MCF 10A (cell line): ENCODE data around the gene CDC42EP2. TPM values are rescaled to one million over a fixed set of nuclear protein-coding genes. Genes with fewer than 3 reads are reported as not detected.

Experiments used
- BruUV-seq: library from RNA; stranded (reverse); fragments of 400-500 nt; replicated peaks from 2 replicates; lab custom pipeline; 2021; lab: Mats Ljungman, UMichigan
- CTCF ChIA-PET: fragments of 300-600 bp; sonication (Branson Sonifier 250); formaldehyde crosslinking; extraction: SDS; loops from one replicate; lab custom pipeline; 2021; ENCODE audit warnings: antibody characterized with exemption, inconsistent platforms; lab: Yijun Ruan, JAX
- POLR2A ChIA-PET: fragments of 300-600, 350-650 bp; sonication (Branson Sonifier 250); formaldehyde crosslinking; extraction: SDS; loops from one replicate; lab custom pipeline; 2020; ENCODE audit warnings: antibody characterized with exemption, inconsistent platforms; lab: Yijun Ruan, JAX
- DNase-seq: peaks from one replicate; pipeline ENCODE4 v3.0.0-alpha.2; 2018; ENCODE audit not compliant: unreplicated experiment
- H3K27ac Mint-ChIP-seq: one replicate; pipeline ENCODE4 v1.8.0; 2022; ENCODE audit warnings: mild to moderate bottlenecking, low read depth, mixed read lengths; ENCODE audit not compliant: unreplicated experiment
- H3K27me3 Mint-ChIP-seq: one replicate; pipeline ENCODE4 v1.8.0; 2022; ENCODE audit warnings: mixed read lengths; ENCODE audit not compliant: insufficient read depth, unreplicated experiment
- H3K36me3 Mint-ChIP-seq: one replicate; pipeline ENCODE4 v1.8.0; 2022; ENCODE audit warnings: mild to moderate bottlenecking, moderate library complexity, mixed read lengths; ENCODE audit not compliant: insufficient read depth, unreplicated experiment
- H3K4me1 Mint-ChIP-seq: one replicate; pipeline ENCODE4 v1.8.0; 2022; ENCODE audit warnings: mixed read lengths; ENCODE audit not compliant: insufficient read depth, unreplicated experiment
- H3K4me3 Mint-ChIP-seq: one replicate; pipeline ENCODE4 v1.8.0; 2022; ENCODE audit warnings: mild to moderate bottlenecking, moderate library complexity, mixed read lengths; ENCODE audit not compliant: unreplicated experiment
- H3K9me3 Mint-ChIP-seq: one replicate; pipeline ENCODE4 v1.8.0; 2022; ENCODE audit warnings: mixed read lengths; ENCODE audit not compliant: unreplicated experiment
- intact Hi-C: fragments of 100-400 bp; cut with micrococcal nuclease; formaldehyde crosslinking; loops from 2 replicates; pipeline ENCODE4 v1.14.1; 2022
- total RNA-seq: library from RNA; stranded (reverse); gene quantifications from 2 replicates; pipeline ENCODE4 v1.2.3, GENCODE V29; 2022
- TF ChIP-seq, protein P1 (sequence below): fragments of 200-600 bp; IDR thresholded peaks from one replicate; pipeline ENCODE4 v1.8.0; 2022; ENCODE audit warnings: antibody characterized with exemption, mild to moderate bottlenecking; ENCODE audit not compliant: unreplicated experiment

The CDC42EP2 gene
- total RNA-seq, 1 experiment from 2014 or later, result 24.5 TPM

- H3K4me1 Mint-ChIP-seq, result peaks cover 22% of the 10 kb centered on the region
- H3K9me3 Mint-ChIP-seq, result no peaks in the 10 kb centered on the region
- peaks cover 4% of the 10 kb centered on the region for H3K36me3 Mint-ChIP-seq
- DNase-seq, result no peak
- ChIA-PET CTCF (interaction anchor here (1.2 to 2.5 kb wide), 3 partner anchors 12 to 28 kb away, joined by 5 to 11 read pairs (median 9); no protein-coding TSS in a partner anchor), POLR2A (interaction anchor here (0.7 kb wide), 1 partner anchor 8 kb away, joined by 3 read pairs; no protein-coding TSS in a partner anchor)
- TF ChIP-seq, protein P1, sequence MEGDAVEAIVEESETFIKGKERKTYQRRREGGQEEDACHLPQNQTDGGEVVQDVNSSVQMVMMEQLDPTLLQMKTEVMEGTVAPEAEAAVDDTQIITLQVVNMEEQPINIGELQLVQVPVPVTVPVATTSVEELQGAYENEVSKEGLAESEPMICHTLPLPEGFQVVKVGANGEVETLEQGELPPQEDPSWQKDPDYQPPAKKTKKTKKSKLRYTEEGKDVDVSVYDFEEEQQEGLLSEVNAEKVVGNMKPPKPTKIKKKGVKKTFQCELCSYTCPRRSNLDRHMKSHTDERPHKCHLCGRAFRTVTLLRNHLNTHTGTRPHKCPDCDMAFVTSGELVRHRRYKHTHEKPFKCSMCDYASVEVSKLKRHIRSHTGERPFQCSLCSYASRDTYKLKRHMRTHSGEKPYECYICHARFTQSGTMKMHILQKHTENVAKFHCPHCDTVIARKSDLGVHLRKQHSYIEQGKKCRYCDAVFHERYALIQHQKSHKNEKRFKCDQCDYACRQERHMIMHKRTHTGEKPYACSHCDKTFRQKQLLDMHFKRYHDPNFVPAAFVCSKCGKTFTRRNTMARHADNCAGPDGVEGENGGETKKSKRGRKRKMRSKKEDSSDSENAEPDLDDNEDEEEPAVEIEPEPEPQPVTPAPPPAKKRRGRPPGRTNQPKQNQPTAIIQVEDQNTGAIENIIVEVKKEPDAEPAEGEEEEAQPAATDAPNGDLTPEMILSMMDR, result no peak
- intact Hi-C loops, result no loop called here
- no TSS peak for BruUV-seq
- H3K4me3 Mint-ChIP-seq, result no peak overlapping the region
- no peaks in the 10 kb centered on the region for H3K27me3 Mint-ChIP-seq
- no peak overlapping the region for H3K27ac Mint-ChIP-seq
Measured at GRCh38 chr11:65303555-65303954, 11.1 kb upstream of the CDC42EP2 start.

- BruUV-seq, result no TSS peak
- Mint-ChIP-seq H3K4me3 (no peak overlapping the region), H3K27me3 (no peaks in the 10 kb centered on the region), H3K27ac (no peak overlapping the region), H3K4me1 (peaks cover 22% of the 10 kb centered on the region), H3K9me3 (no peaks in the 10 kb centered on the region), H3K36me3 (no peaks in the 10 kb centered on the region)
- CTCF ChIA-PET, result interaction anchor here (0.6 to 2.5 kb wide), 3 partner anchors 11 to 29 kb away, joined by 4 to 11 read pairs (median 5); no protein-coding TSS in a partner anchor
- TF ChIP-seq, protein P1, result no peak
- intact Hi-C loops, result no loop called here
- DNase-seq, result no peak
- POLR2A ChIA-PET, result no interaction called here
Measured at GRCh38 chr11:65304110-65304509, 10.6 kb upstream of the CDC42EP2 start.

- TF ChIP-seq, protein P1, result no peak
- POLR2A ChIA-PET, result no interaction called here
- no peak for DNase-seq
Measured at GRCh38 chr11:65304613-65305012, 10.1 kb upstream of the CDC42EP2 start.

DNA sequence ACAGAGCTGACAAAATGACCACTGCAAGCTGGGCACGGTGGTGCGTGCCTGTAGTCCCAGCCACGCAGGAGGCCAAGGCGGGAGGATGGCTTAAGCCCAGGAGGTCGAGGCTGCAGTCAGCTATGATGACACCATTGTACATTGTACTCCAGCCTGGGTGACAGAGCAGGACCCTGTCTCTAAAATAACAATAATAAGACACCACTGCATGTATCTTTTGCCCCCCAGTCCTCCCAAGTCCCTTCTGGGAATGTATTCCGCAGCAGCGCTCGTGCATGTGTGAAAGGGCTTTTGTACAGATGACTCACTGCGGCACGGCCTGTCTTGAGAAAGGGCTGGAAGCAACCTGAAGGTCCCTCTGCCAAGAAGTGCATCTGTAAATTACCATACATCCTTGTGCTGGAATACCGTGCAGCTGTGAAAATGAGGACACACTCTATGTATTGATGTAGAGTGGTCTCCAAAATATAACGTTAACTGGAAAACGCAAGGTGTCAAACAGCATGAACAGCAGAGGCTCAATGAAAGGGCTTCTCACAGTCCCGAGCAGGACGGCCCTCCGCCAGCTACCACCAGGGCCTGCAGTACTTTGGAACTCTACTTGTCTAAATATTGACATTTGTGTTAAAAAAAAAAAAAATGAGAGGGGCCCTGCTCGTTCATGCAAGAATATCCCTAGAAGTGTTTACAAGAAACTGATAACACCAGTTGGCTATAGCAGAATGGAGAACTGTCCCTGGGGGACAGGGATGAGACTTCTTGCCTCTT, 9.0 kb upstream of the CDC42EP2 start:
- POLR2A ChIA-PET, result interaction anchor here (0.8 kb wide), 1 partner anchor 44 kb away, joined by 4 read pairs; the partner anchor contains the start of gene POLA2
- intact Hi-C loops, result no loop called here
- CTCF ChIA-PET, result interaction anchor here (0.8 to 1.1 kb wide), 2 partner anchors 10 kb away, joined by 3 read pairs; no protein-coding TSS in a partner anchor
- no peak overlapping the region for H3K27ac Mint-ChIP-seq
- TF ChIP-seq, protein P1, result no peak
- H3K9me3 Mint-ChIP-seq, result no peaks in the 10 kb centered on the region
- no TSS peak for BruUV-seq
- peaks cover 24% of the 10 kb centered on the region for H3K4me1 Mint-ChIP-seq
- no peaks in the 10 kb centered on the region for H3K36me3 Mint-ChIP-seq
- H3K27me3 Mint-ChIP-seq, result no peaks in the 10 kb centered on the region
- DNase-seq, result no peak
- H3K4me3 Mint-ChIP-seq, result no peak overlapping the region

More at GRCh38 chr11:65304613-65305012, 10.1 kb upstream of the CDC42EP2 start:
- Mint-ChIP-seq H3K27ac (no peak overlapping the region), H3K9me3 (no peaks in the 10 kb centered on the region), H3K4me1 (peaks cover 22% of the 10 kb centered on the region), H3K27me3 (no peaks in the 10 kb centered on the region), H3K4me3 (no peak overlapping the region), H3K36me3 (no peaks in the 10 kb centered on the region)
- intact Hi-C loops, result no loop called here
- CTCF ChIA-PET, result interaction anchor here (0.6 to 1.4 kb wide), 3 partner anchors 11 to 29 kb away, joined by 3 to 5 read pairs (median 4); no protein-coding TSS in a partner anchor
- BruUV-seq, result no TSS peak
